ENCODE measurements around the gene MLEC.
"Not testable (repeated sequence)": the region's sequence is repeated elsewhere in the genome, so short reads cannot be mapped to it uniquely, and the experiment has no call there.

MLEC gene

GRCh38 chr12:120662879-120663278, 24.1 kb upstream of the MLEC start:
- DNase-seq (ENCODE audit: low read depth in 2 of 3, low spot score in 1 of 3): no peak

- no peak for DNase-seq (ENCODE audit: low read depth in 2 of 3, low spot score in 1 of 3)
Observed at GRCh38 chr12:120663741-120664140, 23.2 kb upstream of the MLEC start.

GRCh38 chr12:120666571-120667390, 20.2 kb upstream of the MLEC start:
- no peak for DNase-seq (ENCODE audit: low read depth in 2 of 3, low spot score in 1 of 3)

- DNase-seq (ENCODE audit: low read depth in 2 of 3, low spot score in 1 of 3): no peak
Observed at GRCh38 chr12:120668091-120668867, 18.7 kb upstream of the MLEC start.

- DNase-seq (ENCODE audit: low read depth in 2 of 3, low spot score in 1 of 3): no peak
Observed at GRCh38 chr12:120668868-120669840, 17.8 kb upstream of the MLEC start.

GRCh38 chr12:120670237-120670636, 16.7 kb upstream of the MLEC start:
- DNase-seq (ENCODE audit: low read depth in 2 of 3, low spot score in 1 of 3): not testable (repeated sequence)

GRCh38 chr12:120670667-120671066, 16.3 kb upstream of the MLEC start:
- no peak for DNase-seq (ENCODE audit: low read depth in 2 of 3, low spot score in 1 of 3)

- DNase-seq (ENCODE audit: low read depth in 2 of 3, low spot score in 1 of 3): no peak
Observed at GRCh38 chr12:120674097-120674636, 12.8 kb upstream of the MLEC start.

- DNase-seq (ENCODE audit: low read depth in 2 of 3, low spot score in 1 of 3): no peak
Observed at GRCh38 chr12:120677765-120678473, 9.0 kb upstream of the MLEC start.

- DNase-seq (ENCODE audit: low read depth in 2 of 3, low spot score in 1 of 3): no peak
Observed at GRCh38 chr12:120678572-120678971, 8.4 kb upstream of the MLEC start.

- no peak for DNase-seq (ENCODE audit: low read depth in 2 of 3, low spot score in 1 of 3)
Observed at GRCh38 chr12:120680165-120680738, 6.7 kb upstream of the MLEC start.

GRCh38 chr12:120684523-120684932, 2.4 kb upstream of the MLEC start:
- DNase-seq (ENCODE audit: low read depth in 2 of 3, low spot score in 1 of 3): no peak

GRCh38 chr12:120685522-120685921, 1.4 kb upstream of the MLEC start:
- no peak for DNase-seq (ENCODE audit: low read depth in 2 of 3, low spot score in 1 of 3)

- peak; percentile 89 to 96 (median 96) for DNase-seq (ENCODE audit: low read depth in 2 of 3, low spot score in 1 of 3)
Observed at GRCh38 chr12:120686151-120686689, 729 bp upstream of the MLEC start.

GRCh38 chr12:120687578-120688289, 785 bp downstream of the MLEC start:
- DNase-seq (ENCODE audit: low read depth in 2 of 3, low spot score in 1 of 3): peak in 1 of 3 donors; percentile 35

GRCh38 chr12:120688527-120689071, 1.6 kb downstream of the MLEC start:
- no peak for DNase-seq (ENCODE audit: low read depth in 2 of 3, low spot score in 1 of 3)

- no peak for DNase-seq (ENCODE audit: low read depth in 2 of 3, low spot score in 1 of 3)
Observed at GRCh38 chr12:120689397-120690082, 2.6 kb downstream of the MLEC start.

GRCh38 chr12:120690083-120690450, 3.1 kb downstream of the MLEC start:
- no peak for DNase-seq (ENCODE audit: low read depth in 2 of 3, low spot score in 1 of 3)
